HCT116 (cell line): Measurements from ENCODE around the gene KCNJ14. TPM values are rescaled to one million over a fixed set of nuclear protein-coding genes. Genes with fewer than 3 reads are reported as not detected.

ENCODE experiments used
- ATAC-seq: fragments of 200-7000 bp; cut with Tn5 transposase; 2 replicates; pipeline ENCODE4 v1.9.1; 2020; ENCODE audit warnings: mild to moderate bottlenecking, moderate library complexity
- BruUV-seq: library from RNA; stranded (reverse); fragments of 400-500 nt; replicated peaks from 2 replicates; lab custom pipeline; 2021; lab: Mats Ljungman, UMichigan
- CTCF ChIA-PET: fragments of 300-600 bp; sonication (Branson Sonifier 250); formaldehyde crosslinking; loops from one replicate; lab custom pipeline; 2021; ENCODE audit warnings: antibody characterized with exemption; lab: Charles Lee
- POLR2A ChIA-PET: fragments of 300-600, 350-600 bp; sonication (Branson Sonifier 250); formaldehyde crosslinking; loops from one replicate; lab custom pipeline; 2021; ENCODE audit warnings: antibody characterized with exemption; lab: Charles Lee
- RAD21 ChIA-PET, 2 experiments: fragments of 300-600 bp; sonication (Branson Sonifier 250); formaldehyde crosslinking; loops; one replicate each; lab custom pipeline; 2023; ENCODE audit warnings: low total read pairs in 2 of 2; ENCODE audit not compliant: uncharacterized antibody in 2 of 2, unreplicated experiment in 2 of 2, low non-redundant PET in 1 of 2; lab: Charles Lee
- DNase-seq: peaks from one replicate; pipeline ENCODE4 v3.0.0-alpha.2; 2010; ENCODE audit warnings: low read depth, low spot score
- H2AFZ ChIP-seq: fragments of 200-600 bp; shearing (Covaris generic), sonication (generic); 2 replicates; pipeline ENCODE4 v1.6.1; 2017; ENCODE audit warnings: low read depth, mixed run types, mixed read lengths, antibody characterized with exemption, low read length; ENCODE audit not compliant: poor library complexity, severe bottlenecking
- H3K27ac ChIP-seq: 2 replicates; pipeline ENCODE4 v1.5.1; 2012; ENCODE audit warnings: low read depth, low read length
- H3K27me3 ChIP-seq: fragments of 200-600 bp; sonication (generic); 2 replicates; pipeline ENCODE4 v1.6.1; 2016; ENCODE audit warnings: mixed run types, low read length, mixed read lengths; ENCODE audit not compliant: insufficient read depth
- H3K36me3 ChIP-seq, 2 experiments: fragments of 200-500 bp in 1 of 2; fragments of 200-600 bp in 1 of 2; sonication (Bioruptor generic) in 1 of 2; sonication (generic) in 1 of 2; 2 replicates each; pipeline versions ENCODE4 v1.5.1 to v1.6.1; 2014 to 2016; ENCODE audit warnings: low read length in 2 of 2, inconsistent platforms in 1 of 2, mixed read lengths in 1 of 2, mixed run types in 1 of 2; ENCODE audit not compliant: insufficient read depth in 2 of 2, control insufficient read depth in 1 of 2
- H3K4me1 ChIP-seq, 2 experiments: fragments of 200-600 bp in 1 of 2; sonication (generic) in 1 of 2; 2 replicates each; pipeline versions ENCODE4 v1.5.1 to v1.6.1; 2012 to 2017; ENCODE audit warnings: low read length in 2 of 2, inconsistent platforms in 1 of 2, mild to moderate bottlenecking in 1 of 2, mixed read lengths in 1 of 2, mixed run types in 1 of 2, moderate library complexity in 1 of 2; ENCODE audit not compliant: insufficient read depth in 2 of 2, control insufficient read depth in 1 of 2
- H3K4me2 ChIP-seq: fragments of 200-600 bp; sonication (generic); 2 replicates; pipeline ENCODE4 v1.6.1; 2017; ENCODE audit warnings: mixed run types, low read length, mixed read lengths
- H3K4me3 ChIP-seq, 2 experiments: fragments of 200-600 bp in 1 of 2; sonication (generic) in 1 of 2; replicated peaks in 1 of 2; 2 replicates each; pipeline ENCODE4 v1.5.1; 2011 to 2016; ENCODE audit warnings: low read length in 2 of 2, control low read depth in 1 of 2, low read depth in 1 of 2, mild to moderate bottlenecking in 1 of 2, mixed read lengths in 1 of 2, mixed run types in 1 of 2
- H3K79me2 ChIP-seq: fragments of 200-600 bp; sonication (generic); 2 replicates; pipeline ENCODE4 v1.6.1; 2017; ENCODE audit warnings: mild to moderate bottlenecking, mixed run types, low read length, moderate library complexity, mixed read lengths; ENCODE audit not compliant: insufficient read depth
- H3K9ac ChIP-seq: fragments of 200-600 bp; sonication (generic); 2 replicates; pipeline ENCODE4 v1.6.1; 2016; ENCODE audit warnings: low read length, mixed read lengths
- H3K9me2 ChIP-seq: fragments of 200-600 bp; sonication (generic), shearing (Covaris generic); 2 replicates; pipeline ENCODE4 v1.6.1; 2017; ENCODE audit warnings: mixed run types, mild to moderate bottlenecking, moderate library complexity; ENCODE audit not compliant: insufficient read depth
- H3K9me3 ChIP-seq, 2 experiments: fragments of 200-500 bp in 1 of 2; fragments of 200-600 bp in 1 of 2; sonication (Bioruptor generic) in 1 of 2; sonication (generic) in 1 of 2; 2 replicates each; pipeline ENCODE4 v1.6.1; 2014 to 2017; ENCODE audit warnings: low read length in 2 of 2, mixed read lengths in 2 of 2, inconsistent platforms in 1 of 2, low read depth in 1 of 2, mild to moderate bottlenecking in 1 of 2, mixed run types in 1 of 2, moderate library complexity in 1 of 2; ENCODE audit not compliant: control insufficient read depth in 1 of 2, insufficient read depth in 1 of 2
- H4K20me1 ChIP-seq: fragments of 200-600 bp; sonication (generic), shearing (Covaris generic); 2 replicates; pipeline ENCODE4 v1.6.1; 2017; ENCODE audit warnings: mixed run types, mild to moderate bottlenecking, moderate library complexity; ENCODE audit not compliant: insufficient read depth
- CBX3 ChIP-seq: IDR thresholded peaks from 2 replicates; pipeline ENCODE4 v1.6.1; 2012; ENCODE audit warnings: low read depth
- CEBPB ChIP-seq: IDR thresholded peaks from 2 replicates; pipeline ENCODE4 v1.6.1; 2012; ENCODE audit warnings: low read depth
- EGR1 ChIP-seq: IDR thresholded peaks from 2 replicates; pipeline ENCODE4 v1.6.1; 2012; ENCODE audit warnings: low read depth
- ELF1 ChIP-seq: IDR thresholded peaks from 2 replicates; pipeline ENCODE4 v1.6.1; 2012; ENCODE audit warnings: low read depth, borderline replicate concordance
- EZH2 ChIP-seq: fragments of 200-600 bp; sonication (generic); IDR thresholded peaks from 2 replicates; pipeline ENCODE4 v1.6.1; 2017; ENCODE audit warnings: antibody characterized with exemption, mixed run types
- EZH2phosphoT487 ChIP-seq: fragments of 200-600 bp; IDR thresholded peaks from 2 replicates; pipeline ENCODE4 v1.6.1; 2018; ENCODE audit warnings: antibody characterized with exemption, borderline replicate concordance
- FOSL1 ChIP-seq: IDR thresholded peaks from 2 replicates; pipeline ENCODE4 v1.6.1; 2012; ENCODE audit warnings: low read depth
- JUND ChIP-seq: IDR thresholded peaks from 2 replicates; pipeline ENCODE4 v1.6.1; 2012
- POLR2A ChIP-seq: IDR thresholded peaks from 2 replicates; pipeline ENCODE4 v1.7.0; 2011; ENCODE audit warnings: borderline replicate concordance; ENCODE audit not compliant: insufficient read depth, insufficient read length; ENCODE audit errors: extremely low read depth
- POLR2AphosphoS5 ChIP-seq: IDR thresholded peaks from 2 replicates; pipeline ENCODE4 v1.6.1; 2011; ENCODE audit warnings: mild to moderate bottlenecking, low read depth, low read length, moderate library complexity
- RAD21 ChIP-seq: IDR thresholded peaks from 2 replicates; pipeline ENCODE4 v1.6.1; 2012; ENCODE audit warnings: low read depth, mild to moderate bottlenecking
- SIN3A ChIP-seq: IDR thresholded peaks from 2 replicates; pipeline ENCODE4 v1.6.1; 2012; ENCODE audit warnings: low read depth
- SP1 ChIP-seq: IDR thresholded peaks from 2 replicates; pipeline ENCODE4 v1.6.1; 2012; ENCODE audit warnings: low read depth
- SRF ChIP-seq: IDR thresholded peaks from 2 replicates; pipeline ENCODE4 v1.6.1; 2012; ENCODE audit warnings: low read depth
- YY1 ChIP-seq: IDR thresholded peaks from 2 replicates; pipeline ENCODE4 v1.6.1; 2011; ENCODE audit warnings: low read length, low read depth, moderate library complexity, mild to moderate bottlenecking; ENCODE audit not compliant: insufficient replicate concordance; ENCODE audit errors: extremely low read depth
- ZFX ChIP-seq: fragments of 450-650 bp; IDR thresholded peaks from 2 replicates; pipeline ENCODE4 v1.6.1; 2017
- ZNF274 ChIP-seq: fragments of 200-500 bp; sonication (Bioruptor generic); IDR thresholded peaks from 2 replicates; pipeline ENCODE4 v1.6.1; 2014; ENCODE audit warnings: mild to moderate bottlenecking, low read depth, low read length, inconsistent platforms
- intact Hi-C: fragments of 100-400 bp; cut with micrococcal nuclease; formaldehyde crosslinking; loops from 2 replicates; pipeline ENCODE4 v1.10.0; 2022
- total RNA-seq: library from RNA; stranded (reverse); gene quantifications from one replicate; pipeline ENCODE4 v1.2.1, GENCODE V29; 2021; ENCODE audit not compliant: unreplicated experiment
- TF ChIP-seq, protein P1 (sequence below): IDR thresholded peaks from 2 replicates; pipeline ENCODE4 v1.6.1; 2012

The KCNJ14 gene
- total RNA-seq, 1 experiment from 2014 or later = 2.5 TPM

GRCh38 chr19:48443731-48444128, 11.6 kb upstream of the KCNJ14 start:
- Histone ChIP-seq H3K27ac (no peak overlapping the region), H3K4me1 (peaks cover 8 to 20% of the 10 kb centered on the region in 2 experiments), H3K9me2 (no peaks in the 10 kb centered on the region), H3K9ac (no peak overlapping the region), H3K4me2 (no peak overlapping the region), H3K27me3 (no peaks in the 10 kb centered on the region), H3K9me3 (no peaks in the 10 kb centered on the region), H3K79me2 (peaks cover 29% of the 10 kb centered on the region), H4K20me1 (no peaks in the 10 kb centered on the region; the same call in 1 of the 2 replicates), H3K36me3 (peaks cover 12 to 17% of the 10 kb centered on the region in 2 experiments), H2AFZ (no peak overlapping the region), H3K4me3 (no peak overlapping the region)
- intact Hi-C loops = no loop called here
- ChIA-PET RAD21 (no interaction called here), CTCF (no interaction called here), POLR2A (no interaction called here)
- DNase-seq = no peak
- no peak for TF ChIP-seq SIN3A
- TF ChIP-seq EZH2 = no peak
- no peak for TF ChIP-seq CEBPB
- TF ChIP-seq, all 23 proteins: peak for 0
- ATAC-seq = no peak
- no TSS peak for BruUV-seq

DNA sequence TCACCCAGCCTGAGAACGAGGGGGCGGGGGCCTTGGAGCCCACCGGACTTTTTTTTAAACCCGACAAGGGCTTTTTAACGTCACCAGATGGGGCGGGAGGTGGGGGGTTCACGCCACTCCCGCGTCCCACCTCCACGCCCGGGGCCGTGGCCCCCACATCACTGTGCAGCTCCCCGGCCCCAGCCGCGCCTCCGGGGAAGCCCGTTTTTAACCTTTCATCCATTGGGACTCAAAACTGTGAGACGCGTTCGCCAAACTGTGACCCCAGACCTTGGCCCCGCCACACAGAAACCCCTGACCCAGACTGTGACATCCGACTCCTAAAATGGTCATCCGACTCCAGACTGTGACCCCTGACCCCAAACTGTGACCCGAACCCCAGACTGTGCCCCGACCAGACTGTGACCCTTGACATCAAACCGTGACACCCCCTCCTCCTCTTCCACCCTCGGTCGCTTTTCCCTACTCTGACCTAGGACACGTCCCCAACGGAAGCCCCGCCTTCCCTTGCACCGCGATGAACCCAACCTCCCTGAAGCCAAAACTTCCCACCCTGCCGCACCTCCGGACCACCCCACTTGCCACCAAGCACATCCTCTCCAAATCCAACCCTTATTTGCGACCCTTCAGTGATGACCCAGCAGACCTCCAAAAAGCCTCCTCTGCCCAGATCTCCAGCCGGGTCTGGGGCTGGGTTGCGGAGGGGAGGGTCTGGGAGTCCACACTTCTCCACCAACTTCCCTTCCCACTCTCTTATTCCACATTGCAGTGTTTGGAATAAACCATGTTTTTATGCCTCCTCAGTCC, 11.0 kb upstream of the KCNJ14 start:
- no peak for TF ChIP-seq POLR2A
- TF ChIP-seq EGR1 = no peak
- TF ChIP-seq ZNF274 = no peak
- no peak for TF ChIP-seq JUND
- no peak for TF ChIP-seq CEBPB
- TF ChIP-seq EZH2 = no peak
- TF ChIP-seq CBX3 = no peak
- no peak for TF ChIP-seq RAD21
- TF ChIP-seq SP1 = no peak
- no peak for TF ChIP-seq POLR2AphosphoS5
- no peak for TF ChIP-seq FOSL1
- TF ChIP-seq ELF1 = no peak
- TF ChIP-seq, protein P1, sequence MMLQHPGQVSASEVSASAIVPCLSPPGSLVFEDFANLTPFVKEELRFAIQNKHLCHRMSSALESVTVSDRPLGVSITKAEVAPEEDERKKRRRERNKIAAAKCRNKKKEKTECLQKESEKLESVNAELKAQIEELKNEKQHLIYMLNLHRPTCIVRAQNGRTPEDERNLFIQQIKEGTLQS = no peak
- TF ChIP-seq EZH2phosphoT487 = no peak
- no peak for TF ChIP-seq SRF
- TF ChIP-seq YY1 = no peak
- no peak for TF ChIP-seq SIN3A
- no peak for TF ChIP-seq ZFX
- ATAC-seq = no peak
- Histone ChIP-seq H3K9me2 (no peaks in the 10 kb centered on the region), H3K79me2 (peaks cover 35% of the 10 kb centered on the region), H3K9ac (peak overlapping the region; percentile 98; the same call in 1 of the 2 replicates), H3K9me3 (no peaks in the 10 kb centered on the region), H2AFZ (no peak overlapping the region), H3K27me3 (no peaks in the 10 kb centered on the region), H4K20me1 (no peaks in the 10 kb centered on the region; the same call in 1 of the 2 replicates), H3K36me3 (peaks cover 12 to 21% of the 10 kb centered on the region in 2 experiments), H3K4me3 (peak overlapping the region; percentile 73 to 99; a peak in 3 of 4 replicates), H3K4me1 (peaks cover 8 to 20% of the 10 kb centered on the region in 2 experiments), H3K27ac (peak overlapping the region; percentile 85), H3K4me2 (peak overlapping the region; percentile 83)
- ChIA-PET POLR2A (no interaction called here), CTCF (interaction anchor here (1.0 to 1.9 kb wide), 2 partner anchors 49 to 130 kb away, joined by 5 to 8 read pairs; no protein-coding TSS in a partner anchor), RAD21 (no interaction called here)
- no peak for DNase-seq
- no TSS peak for BruUV-seq
- intact Hi-C loops = no loop called here
